IMR-90 (cell line): ENCODE measurements around the gene CREB3L1.

Experiments used
- CEBPB ChIP-seq: IDR thresholded peaks from 2 replicates; pipeline ENCODE4 v1.6.1; 2012; ENCODE audit warnings: low read depth, low read length, improper control_type of control experiment
- CTCF ChIP-seq: conservative IDR thresholded peaks from 2 replicates; pipeline ENCODE4 v1.5.1; 2012; ENCODE audit warnings: mild to moderate bottlenecking, low read depth, low read length, improper control_type of control experiment
- MAFK ChIP-seq: IDR thresholded peaks from 2 replicates; pipeline ENCODE4 v1.6.1; 2012; ENCODE audit warnings: low read depth, low read length, improper control_type of control experiment
- MAZ ChIP-seq: IDR thresholded peaks from 2 replicates; pipeline ENCODE4 v1.6.1; 2012; ENCODE audit warnings: low read depth, mild to moderate bottlenecking, low read length, improper control_type of control experiment, moderate library complexity, borderline replicate concordance
- POLR2A ChIP-seq: IDR thresholded peaks from 2 replicates; pipeline ENCODE4 v1.6.1; 2012; ENCODE audit warnings: mild to moderate bottlenecking, low read depth, low read length
- RAD21 ChIP-seq: IDR thresholded peaks from 2 replicates; pipeline ENCODE4 v1.6.1; 2012; ENCODE audit warnings: low read length, improper control_type of control experiment
- SMC3 ChIP-seq: fragments of 150-350 bp; IDR thresholded peaks from 2 replicates; pipeline ENCODE4 v1.6.1; 2016; ENCODE audit warnings: low read depth, mild to moderate bottlenecking, antibody characterized with exemption, low read length, moderate library complexity

GRCh38 chr11:46362156-46363030 is 84.9 kb downstream of the CREB3L1 start:
- TF ChIP-seq POLR2A (no peak), CTCF (no peak), SMC3 (no peak), CEBPB (no peak), MAFK (no peak), MAZ (no peak), RAD21 (no peak)
